ENCODE data around the gene CAMK1D.
"Not testable (repeated sequence)": the region's sequence is repeated elsewhere in the genome, so short reads cannot be mapped to it uniquely, and the experiment has no call there.

The CAMK1D gene

GRCh38 chr10:12862459-12862858, 513.1 kb downstream of the CAMK1D start:
- Histone ChIP-seq H3K27me3 (ENCODE audit: insufficient read depth, low read length) (no peaks in the 10 kb centered on the region), H3K9me2 (ENCODE audit: low read depth, low read length) (no peaks in the 10 kb centered on the region), H3K4me1 (ENCODE audit: insufficient read depth, low read length, severe bottlenecking) (no peaks in the 10 kb centered on the region), H3K9ac (ENCODE audit: low read length) (no peak overlapping the region), H3K4me2 (ENCODE audit: low read length) (no peak overlapping the region), H4K20me1 (ENCODE audit: insufficient read depth, low read length) (no peaks in the 10 kb centered on the region), H2AFZ (ENCODE audit: low read length) (no peak overlapping the region), H3K4me3 (ENCODE audit: low read depth, low read length, poor library complexity, severe bottlenecking) (no peak overlapping the region), H3K36me3 (ENCODE audit: insufficient read depth, low read length) (no peaks in the 10 kb centered on the region), H3F3A (ENCODE audit: insufficient read depth, low read length) (no peaks in the 10 kb centered on the region), H3K9me3 (ENCODE audit: low read length) (no peaks in the 10 kb centered on the region), H3K27ac (ENCODE audit: low read depth, low read length, poor library complexity, severe bottlenecking) (no peak overlapping the region), H3K79me2 (ENCODE audit: insufficient read depth, low read length) (no peaks in the 10 kb centered on the region)
- TF ChIP-seq EZH2 (IDR thresholded peaks at IDR 0.05; ENCODE audit: borderline replicate concordance, low read length) (no peak), CTCF (IDR thresholded peaks at IDR 0.05; ENCODE audit: low read length) (no peak)

- not testable (repeated sequence) for H3K79me2 ChIP-seq (ENCODE audit: insufficient read depth, low read length); H3K4me1 ChIP-seq (ENCODE audit: insufficient read depth, low read length, severe bottlenecking); H3K9ac ChIP-seq (ENCODE audit: low read length); H3K4me3 ChIP-seq (ENCODE audit: low read depth, low read length, poor library complexity, severe bottlenecking); H4K20me1 ChIP-seq (ENCODE audit: insufficient read depth, low read length); H3K9me2 ChIP-seq (ENCODE audit: low read depth, low read length); H3F3A ChIP-seq (ENCODE audit: insufficient read depth, low read length); H3K27me3 ChIP-seq (ENCODE audit: insufficient read depth, low read length); H3K9me3 ChIP-seq (ENCODE audit: low read length); H3K36me3 ChIP-seq (ENCODE audit: insufficient read depth, low read length); H3K4me2 ChIP-seq (ENCODE audit: low read length); H3K27ac ChIP-seq (ENCODE audit: low read depth, low read length, poor library complexity, severe bottlenecking); H2AFZ ChIP-seq (ENCODE audit: low read length)
Measured at GRCh38 chr10:12865515-12865914, 516.2 kb downstream of the CAMK1D start.

- H3K9ac ChIP-seq (ENCODE audit: low read length) = no peak overlapping the region
- TF ChIP-seq CTCF (IDR thresholded peaks at IDR 0.05; ENCODE audit: low read length) (no peak), EZH2 (IDR thresholded peaks at IDR 0.05; ENCODE audit: borderline replicate concordance, low read length) (no peak)
- H3K4me2 ChIP-seq (ENCODE audit: low read length) = no peak overlapping the region
- H3K36me3 ChIP-seq (ENCODE audit: insufficient read depth, low read length) = no peaks in the 10 kb centered on the region
- H3K9me2 ChIP-seq (ENCODE audit: low read depth, low read length) = no peaks in the 10 kb centered on the region
- no peak overlapping the region for H3K27ac ChIP-seq (ENCODE audit: low read depth, low read length, poor library complexity, severe bottlenecking)
- H3K4me1 ChIP-seq (ENCODE audit: insufficient read depth, low read length, severe bottlenecking) = no peaks in the 10 kb centered on the region
- no peaks in the 10 kb centered on the region for H3F3A ChIP-seq (ENCODE audit: insufficient read depth, low read length)
- H4K20me1 ChIP-seq (ENCODE audit: insufficient read depth, low read length) = no peaks in the 10 kb centered on the region
- H3K9me3 ChIP-seq (ENCODE audit: low read length) = no peaks in the 10 kb centered on the region
- no peak overlapping the region for H3K4me3 ChIP-seq (ENCODE audit: low read depth, low read length, poor library complexity, severe bottlenecking)
- H2AFZ ChIP-seq (ENCODE audit: low read length) = no peak overlapping the region
- no peaks in the 10 kb centered on the region for H3K79me2 ChIP-seq (ENCODE audit: insufficient read depth, low read length)
- no peaks in the 10 kb centered on the region for H3K27me3 ChIP-seq (ENCODE audit: insufficient read depth, low read length)
Measured at GRCh38 chr10:12868229-12868628, 518.9 kb downstream of the CAMK1D start.

- H3K4me3 ChIP-seq (ENCODE audit: low read depth, low read length, poor library complexity, severe bottlenecking) = no peak overlapping the region
- no peaks in the 10 kb centered on the region for H3K36me3 ChIP-seq (ENCODE audit: insufficient read depth, low read length)
- no peak for TF ChIP-seq CTCF (IDR thresholded peaks at IDR 0.05; ENCODE audit: low read length)
- no peak for TF ChIP-seq EZH2 (IDR thresholded peaks at IDR 0.05; ENCODE audit: borderline replicate concordance, low read length)
- no peaks in the 10 kb centered on the region for H4K20me1 ChIP-seq (ENCODE audit: insufficient read depth, low read length)
- no peak overlapping the region for H3K4me2 ChIP-seq (ENCODE audit: low read length)
- no peaks in the 10 kb centered on the region for H3F3A ChIP-seq (ENCODE audit: insufficient read depth, low read length)
- no peak overlapping the region for H3K9ac ChIP-seq (ENCODE audit: low read length)
- no peaks in the 10 kb centered on the region for H3K79me2 ChIP-seq (ENCODE audit: insufficient read depth, low read length)
- no peak overlapping the region for H3K27ac ChIP-seq (ENCODE audit: low read depth, low read length, poor library complexity, severe bottlenecking)
- no peaks in the 10 kb centered on the region for H3K4me1 ChIP-seq (ENCODE audit: insufficient read depth, low read length, severe bottlenecking)
- H2AFZ ChIP-seq (ENCODE audit: low read length) = no peak overlapping the region
- no peaks in the 10 kb centered on the region for H3K27me3 ChIP-seq (ENCODE audit: insufficient read depth, low read length)
- no peaks in the 10 kb centered on the region for H3K9me3 ChIP-seq (ENCODE audit: low read length)
- H3K9me2 ChIP-seq (ENCODE audit: low read depth, low read length) = no peaks in the 10 kb centered on the region
Measured at GRCh38 chr10:12869427-12869826, 520.1 kb downstream of the CAMK1D start.
